ENCODE results near the gene OLIG2. TPM values are rescaled to one million over a fixed set of nuclear protein-coding genes. Genes with fewer than 3 reads are reported as not detected.

The OLIG2 gene
- polyA plus RNA-seq (2011; rRNA removed) (not detected in 2 replicates), polyA minus RNA-seq (2011; rRNA and poly(A)+ RNA removed) (not detected in 2 replicates)

DNA sequence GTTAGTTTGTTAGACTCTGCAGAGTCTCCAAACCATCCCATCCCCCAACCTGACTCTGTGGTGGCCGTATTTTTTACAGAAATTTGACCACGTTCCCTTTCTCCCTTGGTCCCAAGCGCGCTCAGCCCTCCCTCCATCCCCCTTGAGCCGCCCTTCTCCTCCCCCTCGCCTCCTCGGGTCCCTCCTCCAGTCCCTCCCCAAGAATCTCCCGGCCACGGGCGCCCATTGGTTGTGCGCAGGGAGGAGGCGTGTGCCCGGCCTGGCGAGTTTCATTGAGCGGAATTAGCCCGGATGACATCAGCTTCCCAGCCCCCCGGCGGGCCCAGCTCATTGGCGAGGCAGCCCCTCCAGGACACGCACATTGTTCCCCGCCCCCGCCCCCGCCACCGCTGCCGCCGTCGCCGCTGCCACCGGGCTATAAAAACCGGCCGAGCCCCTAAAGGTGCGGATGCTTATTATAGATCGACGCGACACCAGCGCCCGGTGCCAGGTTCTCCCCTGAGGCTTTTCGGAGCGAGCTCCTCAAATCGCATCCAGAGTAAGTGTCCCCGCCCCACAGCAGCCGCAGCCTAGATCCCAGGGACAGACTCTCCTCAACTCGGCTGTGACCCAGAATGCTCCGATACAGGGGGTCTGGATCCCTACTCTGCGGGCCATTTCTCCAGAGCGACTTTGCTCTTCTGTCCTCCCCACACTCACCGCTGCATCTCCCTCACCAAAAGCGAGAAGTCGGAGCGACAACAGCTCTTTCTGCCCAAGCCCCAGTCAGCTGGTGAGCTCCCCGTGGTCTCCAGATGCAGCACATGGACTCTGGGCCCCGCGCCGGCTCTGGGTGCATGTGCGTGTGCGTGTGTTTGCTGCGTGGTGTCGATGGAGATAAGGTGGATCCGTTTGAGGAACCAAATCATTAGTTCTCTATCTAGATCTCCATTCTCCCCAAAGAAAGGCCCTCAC, at the start of gene OLIG2:
Gene OLIG2, plus strand, starts transcription at position 447 of the 954 bp plus-strand sequence. CDS start 928 bp downstream, outside the sequence.
- POLR2A ChIA-PET = no interaction called here
- no peak for DNase-seq (ENCODE audit: low read depth)
- CTCF ChIA-PET = no interaction called here

GRCh38 chr21:32976791-32977190, 48.9 kb upstream of the OLIG2 start:
- Histone ChIP-seq H3K4me3 (ENCODE audit: low read depth, low read length) (no peak overlapping the region), H3K27me3 (ENCODE audit: control insufficient read depth, insufficient read depth, low read length) (peaks cover 7% of the 10 kb centered on the region), H3K36me3 (ENCODE audit: control insufficient read depth, insufficient read depth, low read length) (no peaks in the 10 kb centered on the region)
- no peak for TF ChIP-seq CTCF (IDR thresholded peaks at IDR 0.05; ENCODE audit: insufficient read depth, low read depth, low read length)
- no peak for DNase-seq (ENCODE audit: low read depth)
- ChIA-PET CTCF (no interaction called here), POLR2A (no interaction called here)

More for the DNA sequence above, at the start of gene OLIG2:
- Histone ChIP-seq H3K27me3 (ENCODE audit: control insufficient read depth, insufficient read depth, low read length) (peaks cover 82% of the 10 kb centered on the region), H3K36me3 (ENCODE audit: control insufficient read depth, insufficient read depth, low read length) (no peaks in the 10 kb centered on the region), H3K4me3 (ENCODE audit: low read depth, low read length) (no peak within 1 kb of the TSS)
- TF ChIP-seq CTCF (IDR thresholded peaks at IDR 0.05; ENCODE audit: insufficient read depth, low read depth, low read length) = no peak

GRCh38 chr21:32977216-32977615, 48.5 kb upstream of the OLIG2 start:
- POLR2A ChIA-PET = no interaction called here
- DNase-seq (ENCODE audit: low read depth) = no peak
- CTCF ChIA-PET = no interaction called here
- H3K27me3 ChIP-seq (ENCODE audit: control insufficient read depth, insufficient read depth, low read length) = peaks cover 7% of the 10 kb centered on the region
- no peak overlapping the region for H3K4me3 ChIP-seq (ENCODE audit: low read depth, low read length)
- no peak for TF ChIP-seq CTCF (IDR thresholded peaks at IDR 0.05; ENCODE audit: insufficient read depth, low read depth, low read length)
- H3K36me3 ChIP-seq (ENCODE audit: control insufficient read depth, insufficient read depth, low read length) = no peaks in the 10 kb centered on the region

DNA sequence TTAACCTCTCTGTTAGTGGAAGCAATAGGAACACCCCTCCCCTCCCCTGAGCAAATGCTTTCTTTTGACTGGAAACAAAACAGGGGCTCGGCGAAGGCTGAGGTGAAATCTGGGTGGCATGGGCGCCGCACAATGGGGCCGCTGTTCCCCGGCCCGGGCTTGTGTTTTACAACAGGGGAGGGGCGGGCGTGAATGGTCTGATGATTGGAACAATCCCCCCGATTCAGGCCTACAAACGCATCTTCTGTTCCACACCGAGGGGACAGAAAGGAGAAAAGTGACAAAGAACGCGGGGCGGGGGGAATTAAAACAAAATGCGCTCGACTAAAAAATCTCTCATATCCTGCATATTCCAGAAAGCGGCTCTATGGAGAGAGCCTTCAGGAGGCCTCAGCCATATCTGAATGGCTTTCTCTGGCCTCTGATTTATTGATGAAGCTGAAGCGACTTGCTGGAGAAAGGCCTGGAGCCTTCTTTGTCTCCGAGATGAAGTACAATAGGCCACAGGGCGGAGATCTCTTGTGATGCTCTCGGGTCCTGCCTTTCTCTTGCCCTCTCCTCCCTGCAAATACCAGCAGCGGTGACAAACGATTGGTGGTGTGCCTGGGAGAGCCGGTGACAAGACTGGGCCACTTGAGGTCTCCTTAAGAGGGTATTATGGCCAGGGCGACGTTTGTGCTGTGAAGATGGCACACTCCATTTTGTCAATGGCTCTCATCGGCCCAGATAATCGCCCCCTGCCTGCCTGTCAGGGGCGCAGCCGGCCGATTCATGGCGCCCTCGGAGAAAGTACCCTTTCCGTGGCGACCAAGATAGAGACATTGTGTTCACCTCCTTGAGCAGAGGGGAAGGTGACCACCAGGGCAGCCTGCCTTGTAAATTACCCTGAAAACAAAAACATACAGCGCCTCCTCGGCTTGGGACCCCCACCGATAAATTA, 47.1 kb upstream of the OLIG2 start:
- ChIA-PET CTCF (no interaction called here), POLR2A (no interaction called here)
- TF ChIP-seq CTCF (IDR thresholded peaks at IDR 0.05; ENCODE audit: insufficient read depth, low read depth, low read length) = no peak
- no peak for DNase-seq (ENCODE audit: low read depth)
- H3K36me3 ChIP-seq (ENCODE audit: control insufficient read depth, insufficient read depth, low read length) = no peaks in the 10 kb centered on the region
- peaks cover 7% of the 10 kb centered on the region for H3K27me3 ChIP-seq (ENCODE audit: control insufficient read depth, insufficient read depth, low read length)
- H3K4me3 ChIP-seq (ENCODE audit: low read depth, low read length) = no peak overlapping the region
